KMS-11 (cell line): Measurements from ENCODE around the gene OGDH.

Experiments
- H2AFZ ChIP-seq: fragments of 200-600 bp; sonication (generic); 2 replicates; pipeline ENCODE4 v1.6.1; 2016; ENCODE audit warnings: antibody characterized with exemption, mixed run types, low read depth
- H3K27ac ChIP-seq: fragments of 200-600 bp; sonication (generic); 2 replicates; pipeline ENCODE4 v1.6.1; 2016; ENCODE audit warnings: mild to moderate bottlenecking, mixed run types
- H3K27me3 ChIP-seq: fragments of 200-600 bp; sonication (generic); 2 replicates; pipeline ENCODE4 v1.6.1; 2017; ENCODE audit warnings: mild to moderate bottlenecking, low read depth, mixed run types, moderate library complexity; ENCODE audit not compliant: insufficient read depth
- H3K36me3 ChIP-seq: fragments of 200-600 bp; sonication (generic); 2 replicates; pipeline ENCODE4 v1.6.1; 2017; ENCODE audit warnings: mild to moderate bottlenecking, mixed run types; ENCODE audit not compliant: insufficient read depth
- H3K4me1 ChIP-seq: fragments of 200-600 bp; sonication (generic); 2 replicates; pipeline ENCODE4 v1.6.1; 2016; ENCODE audit warnings: mild to moderate bottlenecking, low read depth, mixed run types; ENCODE audit not compliant: poor library complexity, severe bottlenecking
- H3K4me2 ChIP-seq: fragments of 200-600 bp; sonication (generic); 2 replicates; pipeline ENCODE4 v1.7.0; 2016; ENCODE audit warnings: mild to moderate bottlenecking, mixed run types
- H3K4me3 ChIP-seq: fragments of 200-600 bp; sonication (generic); IDR thresholded peaks from 2 replicates; pipeline ENCODE4 v1.6.1; 2017; ENCODE audit warnings: low read depth, low read length, mixed read lengths; ENCODE audit not compliant: insufficient read depth
- H3K79me2 ChIP-seq: fragments of 200-600 bp; sonication (generic); 2 replicates; pipeline ENCODE4 v1.6.1; 2016; ENCODE audit warnings: low read depth, mixed run types; ENCODE audit not compliant: insufficient read depth
- H3K9ac ChIP-seq: fragments of 200-600 bp; sonication (generic); 2 replicates; pipeline ENCODE4 v1.6.1; 2016; ENCODE audit warnings: mild to moderate bottlenecking, mixed run types
- H4K20me1 ChIP-seq: fragments of 200-600 bp; sonication (generic); 2 replicates; pipeline ENCODE4 v1.6.1; 2016; ENCODE audit warnings: mild to moderate bottlenecking, mixed run types; ENCODE audit not compliant: insufficient read depth
- CTCF ChIP-seq: fragments of 200-600 bp; sonication (generic); conservative IDR thresholded peaks from 2 replicates; pipeline ENCODE4 v1.6.1; 2017; ENCODE audit warnings: low read depth, mild to moderate bottlenecking, antibody characterized with exemption, low read length, moderate library complexity, mixed read lengths

Gene OGDH

DNA sequence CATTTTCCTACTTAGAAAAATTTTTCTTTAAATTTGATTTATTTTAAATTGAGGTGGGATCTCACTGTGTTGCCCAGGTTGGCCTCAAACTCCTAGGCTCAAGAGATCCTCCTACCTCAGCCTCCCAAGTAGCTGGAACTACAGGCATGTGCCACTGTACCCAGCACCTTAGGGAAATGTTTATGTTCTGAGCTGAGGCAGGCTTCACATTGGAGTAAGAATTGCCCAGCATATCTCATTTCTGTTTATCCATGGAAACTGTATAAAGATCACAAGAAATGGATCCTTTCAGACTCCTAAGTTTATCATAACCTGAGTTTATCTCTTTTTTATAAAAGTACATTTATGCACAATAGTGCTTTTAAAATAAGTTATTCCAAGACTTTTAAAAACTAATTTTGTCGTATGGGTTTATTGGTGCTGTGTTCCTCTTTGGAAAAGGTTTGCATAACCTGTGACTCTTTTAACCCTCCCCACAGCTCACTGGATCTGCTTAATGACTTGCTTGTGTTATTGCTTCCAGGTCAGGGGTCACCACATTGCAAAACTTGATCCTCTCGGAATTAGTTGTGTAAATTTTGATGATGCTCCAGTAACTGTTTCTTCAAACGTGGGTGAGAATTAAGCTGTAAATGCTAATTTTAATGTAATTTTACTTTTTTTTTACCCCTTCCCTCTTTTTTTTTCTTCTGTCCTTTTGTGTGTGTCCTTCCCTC is 40.7 kb downstream of the OGDH start:
- no peak overlapping the region for H3K4me3 ChIP-seq
- no peak overlapping the region for H2AFZ ChIP-seq
- H3K27ac ChIP-seq = no peak overlapping the region
- H3K4me1 ChIP-seq = peaks cover 9% of the 10 kb centered on the region
- H3K36me3 ChIP-seq = no peaks in the 10 kb centered on the region
- H3K9ac ChIP-seq = no peak overlapping the region
- H3K4me2 ChIP-seq = no peak overlapping the region
- no peaks in the 10 kb centered on the region for H3K79me2 ChIP-seq
- no peak for TF ChIP-seq CTCF
- no peaks in the 10 kb centered on the region for H3K27me3 ChIP-seq
- H4K20me1 ChIP-seq = no peaks in the 10 kb centered on the region

- Histone ChIP-seq H3K36me3 (no peaks in the 10 kb centered on the region), H3K27me3 (no peaks in the 10 kb centered on the region), H4K20me1 (no peaks in the 10 kb centered on the region), H3K79me2 (no peaks in the 10 kb centered on the region), H3K4me3 (no peak overlapping the region), H3K4me1 (peaks cover 5% of the 10 kb centered on the region), H2AFZ (no peak overlapping the region), H3K27ac (no peak overlapping the region), H3K9ac (no peak overlapping the region), H3K4me2 (no peak overlapping the region)
- TF ChIP-seq CTCF = no peak
These were observed 41.7 kb downstream of the OGDH start for GRCh38 chr7:44647981-44648714.

- peaks cover 5% of the 10 kb centered on the region for H3K4me1 ChIP-seq
- H3K4me3 ChIP-seq = no peak overlapping the region
- H3K27me3 ChIP-seq = no peaks in the 10 kb centered on the region
- no peaks in the 10 kb centered on the region for H4K20me1 ChIP-seq
- no peak overlapping the region for H3K27ac ChIP-seq
- no peaks in the 10 kb centered on the region for H3K79me2 ChIP-seq
- no peak overlapping the region for H3K9ac ChIP-seq
- no peak overlapping the region for H2AFZ ChIP-seq
- TF ChIP-seq CTCF = no peak
- H3K4me2 ChIP-seq = no peak overlapping the region
- H3K36me3 ChIP-seq = no peaks in the 10 kb centered on the region
These were observed 43.8 kb downstream of the OGDH start for GRCh38 chr7:44650242-44650641.

- TF ChIP-seq CTCF = no peak
- Histone ChIP-seq H3K4me3 (no peak overlapping the region), H3K79me2 (no peaks in the 10 kb centered on the region), H3K27me3 (no peaks in the 10 kb centered on the region), H3K4me2 (no peak overlapping the region), H3K4me1 (peaks cover 5% of the 10 kb centered on the region), H3K27ac (no peak overlapping the region), H3K9ac (no peak overlapping the region), H4K20me1 (no peaks in the 10 kb centered on the region), H2AFZ (no peak overlapping the region), H3K36me3 (no peaks in the 10 kb centered on the region)
These were observed 44.3 kb downstream of the OGDH start for GRCh38 chr7:44650772-44651171.
